KMS-11 (cell line): Measurements from ENCODE around the gene LY6G5B.

Experiments
- H2AFZ ChIP-seq: fragments of 200-600 bp; sonication (generic); 2 replicates; pipeline ENCODE4 v1.6.1; 2016; ENCODE audit warnings: antibody characterized with exemption, mixed run types, low read depth
- H3K27ac ChIP-seq: fragments of 200-600 bp; sonication (generic); 2 replicates; pipeline ENCODE4 v1.6.1; 2016; ENCODE audit warnings: mild to moderate bottlenecking, mixed run types
- H3K27me3 ChIP-seq: fragments of 200-600 bp; sonication (generic); 2 replicates; pipeline ENCODE4 v1.6.1; 2017; ENCODE audit warnings: mild to moderate bottlenecking, low read depth, mixed run types, moderate library complexity; ENCODE audit not compliant: insufficient read depth
- H3K36me3 ChIP-seq: fragments of 200-600 bp; sonication (generic); 2 replicates; pipeline ENCODE4 v1.6.1; 2017; ENCODE audit warnings: mild to moderate bottlenecking, mixed run types; ENCODE audit not compliant: insufficient read depth
- H3K4me1 ChIP-seq: fragments of 200-600 bp; sonication (generic); 2 replicates; pipeline ENCODE4 v1.6.1; 2016; ENCODE audit warnings: mild to moderate bottlenecking, low read depth, mixed run types; ENCODE audit not compliant: poor library complexity, severe bottlenecking
- H3K4me2 ChIP-seq: fragments of 200-600 bp; sonication (generic); 2 replicates; pipeline ENCODE4 v1.7.0; 2016; ENCODE audit warnings: mild to moderate bottlenecking, mixed run types
- H3K4me3 ChIP-seq: fragments of 200-600 bp; sonication (generic); IDR thresholded peaks from 2 replicates; pipeline ENCODE4 v1.6.1; 2017; ENCODE audit warnings: low read depth, low read length, mixed read lengths; ENCODE audit not compliant: insufficient read depth
- H3K79me2 ChIP-seq: fragments of 200-600 bp; sonication (generic); 2 replicates; pipeline ENCODE4 v1.6.1; 2016; ENCODE audit warnings: low read depth, mixed run types; ENCODE audit not compliant: insufficient read depth
- H3K9ac ChIP-seq: fragments of 200-600 bp; sonication (generic); 2 replicates; pipeline ENCODE4 v1.6.1; 2016; ENCODE audit warnings: mild to moderate bottlenecking, mixed run types
- H4K20me1 ChIP-seq: fragments of 200-600 bp; sonication (generic); 2 replicates; pipeline ENCODE4 v1.6.1; 2016; ENCODE audit warnings: mild to moderate bottlenecking, mixed run types; ENCODE audit not compliant: insufficient read depth
- CTCF ChIP-seq: fragments of 200-600 bp; sonication (generic); conservative IDR thresholded peaks from 2 replicates; pipeline ENCODE4 v1.6.1; 2017; ENCODE audit warnings: low read depth, mild to moderate bottlenecking, antibody characterized with exemption, low read length, moderate library complexity, mixed read lengths

LY6G5B gene

GRCh38 chr6:31636698-31637596 is 32.8 kb upstream of the LY6G5B start:
- no peaks in the 10 kb centered on the region for H3K79me2 ChIP-seq
- H4K20me1 ChIP-seq = no peaks in the 10 kb centered on the region
- no peak overlapping the region for H3K4me2 ChIP-seq
- no peak overlapping the region for H3K4me3 ChIP-seq
- no peak overlapping the region for H3K9ac ChIP-seq
- peaks cover 6% of the 10 kb centered on the region; the same call in 1 of the 2 replicates for H3K36me3 ChIP-seq
- TF ChIP-seq CTCF = no peak
- H3K4me1 ChIP-seq = no peaks in the 10 kb centered on the region
- no peak overlapping the region for H3K27ac ChIP-seq
- no peaks in the 10 kb centered on the region for H3K27me3 ChIP-seq
- H2AFZ ChIP-seq = no peak overlapping the region

GRCh38 chr6:31639043-31639442 is 30.7 kb upstream of the LY6G5B start:
- Histone ChIP-seq H3K4me1 (no peaks in the 10 kb centered on the region), H3K79me2 (no peaks in the 10 kb centered on the region), H3K27me3 (no peaks in the 10 kb centered on the region), H3K27ac (no peak overlapping the region), H3K4me3 (no peak overlapping the region), H2AFZ (no peak overlapping the region), H3K36me3 (peaks cover 5% of the 10 kb centered on the region; the same call in 1 of the 2 replicates), H3K4me2 (no peak overlapping the region), H4K20me1 (no peaks in the 10 kb centered on the region), H3K9ac (no peak overlapping the region)
- no peak for TF ChIP-seq CTCF

DNA sequence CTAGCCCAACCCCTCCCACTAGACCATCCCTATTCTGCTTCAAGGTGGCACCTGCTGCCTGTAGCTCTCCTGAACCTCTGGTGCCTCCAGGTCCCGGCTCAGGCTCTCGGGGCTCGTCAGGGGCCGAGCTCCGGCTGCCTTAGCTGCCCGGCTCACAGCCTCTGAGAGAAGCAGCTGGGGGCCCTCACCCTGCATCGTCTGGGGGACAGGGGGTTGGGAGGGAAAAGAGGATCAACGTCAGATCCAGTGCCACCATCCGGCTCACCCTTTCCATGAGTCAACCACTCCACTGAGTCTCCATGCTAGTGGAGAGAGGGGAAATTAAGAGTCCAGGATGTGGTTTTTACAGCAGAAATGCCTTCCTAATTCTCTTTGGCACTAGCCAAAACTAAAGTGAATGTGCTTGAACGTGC is 30.3 kb upstream of the LY6G5B start:
- no peak overlapping the region for H3K4me3 ChIP-seq
- H3K79me2 ChIP-seq = no peaks in the 10 kb centered on the region
- H3K27me3 ChIP-seq = no peaks in the 10 kb centered on the region
- no peak overlapping the region for H3K4me2 ChIP-seq
- H3K9ac ChIP-seq = no peak overlapping the region
- no peak for TF ChIP-seq CTCF
- peaks cover 1% of the 10 kb centered on the region; the same call in 1 of the 2 replicates for H3K36me3 ChIP-seq
- no peak overlapping the region for H2AFZ ChIP-seq
- no peak overlapping the region for H3K27ac ChIP-seq
- no peaks in the 10 kb centered on the region for H3K4me1 ChIP-seq
- H4K20me1 ChIP-seq = no peaks in the 10 kb centered on the region

DNA sequence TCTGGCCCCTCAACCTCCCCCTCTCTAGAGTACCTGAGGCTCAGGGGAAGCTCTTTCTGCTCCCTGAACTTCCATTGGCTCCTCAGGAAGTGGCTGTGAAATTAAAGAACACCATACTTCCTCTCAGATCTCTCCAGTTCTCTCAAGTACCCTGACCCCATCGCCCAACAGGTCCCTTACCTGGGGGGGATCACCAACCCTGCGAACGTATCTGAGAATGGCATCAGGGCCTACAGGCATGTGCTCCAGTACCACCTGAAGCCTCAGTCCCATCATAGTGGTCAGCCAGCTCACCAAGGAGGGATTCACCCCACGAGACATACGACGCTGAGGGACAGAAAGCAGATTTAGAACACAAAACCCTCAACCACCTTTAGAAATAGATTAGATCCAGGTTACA is 29.2 kb upstream of the LY6G5B start:
- Histone ChIP-seq H3K36me3 (no peaks in the 10 kb centered on the region), H4K20me1 (no peaks in the 10 kb centered on the region), H3K27me3 (no peaks in the 10 kb centered on the region), H2AFZ (no peak overlapping the region), H3K79me2 (no peaks in the 10 kb centered on the region), H3K4me2 (no peak overlapping the region), H3K4me3 (no peak overlapping the region), H3K27ac (no peak overlapping the region), H3K4me1 (peaks cover under 1% of the 10 kb centered on the region), H3K9ac (no peak overlapping the region)
- TF ChIP-seq CTCF = no peak
